ENCODE measurements around the gene ABCC10. TPM values are rescaled to one million over a fixed set of nuclear protein-coding genes. Genes with fewer than 3 reads are reported as not detected.
"Not testable (repeated sequence)": the region's sequence is repeated elsewhere in the genome, so short reads cannot be mapped to it uniquely, and the experiment has no call there.

The ABCC10 gene
- total RNA-seq, 6 experiments from 2014 or later: 5.8 to 10.7 (median 7.5) TPM

DNA sequence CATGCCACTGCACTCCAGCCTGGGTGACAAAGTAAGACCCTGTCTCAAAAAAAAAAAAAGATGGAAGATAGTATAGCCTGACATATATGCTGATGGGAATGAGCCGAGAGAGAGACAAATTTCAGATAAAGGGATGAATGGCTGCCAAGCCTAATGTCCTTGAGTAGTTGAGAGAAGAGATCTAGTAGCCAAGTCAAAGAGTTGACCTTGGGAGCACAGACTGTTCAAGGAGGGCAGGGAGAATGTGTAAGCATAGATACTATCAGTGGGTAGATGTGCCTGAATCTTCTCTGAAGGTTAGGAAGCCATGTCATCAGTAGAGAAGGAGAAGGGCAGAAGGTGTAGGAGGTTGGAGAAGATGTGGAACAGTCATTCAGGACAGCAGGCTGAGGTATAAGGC lies 20.0 kb upstream of the ABCC10 start:
- Histone ChIP-seq H3K27me3 (no peaks in the 10 kb centered on the region), H3K36me3 (no peaks in the 10 kb centered on the region), H3K4me3 (no peak overlapping the region), H3K27ac (no peak overlapping the region), H3K9me3 (no peaks in the 10 kb centered on the region), H3K4me1 (no peaks in the 10 kb centered on the region)
- no peak for DNase-seq
- WGBS (ENCODE audit: insufficient coverage, low coverage, low lambda C conversion rate, missing lambda C conversion rate): 70% methylated on average over 1 of the region's 1 CpG
- ATAC-seq: no peak
- TF ChIP-seq POLR2A (IDR thresholded peaks at IDR 0.05): no peak
- TF ChIP-seq, protein P1, sequence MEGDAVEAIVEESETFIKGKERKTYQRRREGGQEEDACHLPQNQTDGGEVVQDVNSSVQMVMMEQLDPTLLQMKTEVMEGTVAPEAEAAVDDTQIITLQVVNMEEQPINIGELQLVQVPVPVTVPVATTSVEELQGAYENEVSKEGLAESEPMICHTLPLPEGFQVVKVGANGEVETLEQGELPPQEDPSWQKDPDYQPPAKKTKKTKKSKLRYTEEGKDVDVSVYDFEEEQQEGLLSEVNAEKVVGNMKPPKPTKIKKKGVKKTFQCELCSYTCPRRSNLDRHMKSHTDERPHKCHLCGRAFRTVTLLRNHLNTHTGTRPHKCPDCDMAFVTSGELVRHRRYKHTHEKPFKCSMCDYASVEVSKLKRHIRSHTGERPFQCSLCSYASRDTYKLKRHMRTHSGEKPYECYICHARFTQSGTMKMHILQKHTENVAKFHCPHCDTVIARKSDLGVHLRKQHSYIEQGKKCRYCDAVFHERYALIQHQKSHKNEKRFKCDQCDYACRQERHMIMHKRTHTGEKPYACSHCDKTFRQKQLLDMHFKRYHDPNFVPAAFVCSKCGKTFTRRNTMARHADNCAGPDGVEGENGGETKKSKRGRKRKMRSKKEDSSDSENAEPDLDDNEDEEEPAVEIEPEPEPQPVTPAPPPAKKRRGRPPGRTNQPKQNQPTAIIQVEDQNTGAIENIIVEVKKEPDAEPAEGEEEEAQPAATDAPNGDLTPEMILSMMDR (IDR thresholded peaks at IDR 0.05): no peak
- intact Hi-C loops (cut with DNase I): no loop called here

DNA sequence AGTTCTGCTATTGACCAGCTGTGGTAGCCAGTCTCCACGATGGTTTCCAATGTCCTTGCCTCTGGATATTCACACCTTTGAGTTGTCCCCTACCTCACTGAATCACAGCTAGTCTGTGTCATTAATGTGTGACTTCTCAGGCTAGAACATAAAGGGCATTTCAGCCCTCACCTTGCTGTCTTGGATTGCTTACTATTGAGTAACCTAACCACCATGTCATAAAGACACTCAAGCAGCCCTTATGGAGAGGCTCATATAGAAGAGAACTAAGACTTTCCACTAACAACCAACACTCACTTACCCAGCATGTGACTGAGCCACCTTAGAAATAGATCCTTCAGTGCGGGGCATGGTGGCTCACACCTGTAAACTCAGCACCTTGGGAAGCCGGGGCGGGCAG lies 19.1 kb upstream of the ABCC10 start:
- DNase-seq: no peak
- no peak for TF ChIP-seq POLR2A (IDR thresholded peaks at IDR 0.05)
- TF ChIP-seq, protein P1 (IDR thresholded peaks at IDR 0.05): no peak
- no peak for ATAC-seq
- intact Hi-C loops (cut with DNase I): no loop called here
- Histone ChIP-seq H3K4me3 (no peak overlapping the region), H3K9me3 (no peaks in the 10 kb centered on the region), H3K36me3 (no peaks in the 10 kb centered on the region), H3K27ac (no peak overlapping the region), H3K4me1 (no peaks in the 10 kb centered on the region), H3K27me3 (no peaks in the 10 kb centered on the region)
- 94% methylated on average over 4 of the region's 4 CpGs for WGBS (ENCODE audit: insufficient coverage, low coverage, low lambda C conversion rate, missing lambda C conversion rate)

DNA sequence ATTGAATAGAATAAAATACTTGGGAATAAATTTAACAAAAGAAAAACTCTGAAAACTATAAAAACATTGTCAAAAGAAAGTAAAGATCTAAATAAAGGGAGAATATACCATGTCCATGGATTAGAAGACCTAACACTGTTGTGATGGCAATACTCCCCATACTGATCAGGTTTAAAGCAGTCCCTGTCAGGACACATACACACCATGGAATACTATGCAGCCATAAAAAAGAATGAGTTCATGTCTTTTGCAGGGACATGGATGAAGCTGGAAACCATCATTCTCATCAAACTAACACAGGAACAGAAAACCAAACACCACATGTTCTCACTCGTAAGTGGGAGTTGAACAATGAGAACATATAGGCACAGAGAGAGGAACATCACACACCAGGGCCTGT lies 16.6 kb upstream of the ABCC10 start:
- H3K9me3 ChIP-seq; H3K27ac ChIP-seq; DNase-seq; intact Hi-C loops (cut with DNase I); ATAC-seq; H3K4me3 ChIP-seq; H3K4me1 ChIP-seq; H3K27me3 ChIP-seq; H3K36me3 ChIP-seq: not testable (repeated sequence)
- WGBS (ENCODE audit: insufficient coverage, low coverage, low lambda C conversion rate, missing lambda C conversion rate): 100% methylated on average over 1 of the region's 1 CpG

DNA sequence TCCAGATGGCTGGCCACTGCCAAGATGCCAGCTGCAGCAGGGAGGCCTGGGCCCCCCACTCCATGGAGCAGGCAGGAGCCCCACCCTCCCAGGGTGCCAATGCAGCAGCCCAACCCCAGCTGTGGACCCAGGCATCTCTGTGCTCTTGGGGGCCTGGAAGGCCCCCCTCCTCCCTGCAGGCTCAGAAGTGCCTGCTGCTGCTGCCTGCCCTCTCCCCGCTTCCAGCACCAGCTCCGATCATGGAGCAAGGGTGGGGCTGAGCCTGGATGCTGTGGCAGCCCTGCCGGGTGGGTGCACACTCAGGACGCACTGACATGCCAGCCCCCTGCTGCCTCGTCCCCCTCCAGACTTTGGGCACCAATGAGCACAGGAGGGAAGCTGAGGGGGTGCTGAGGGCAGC lies 14.8 kb upstream of the ABCC10 start:
- no peaks in the 10 kb centered on the region for H3K9me3 ChIP-seq
- ATAC-seq: no peak
- WGBS (ENCODE audit: insufficient coverage, low coverage, low lambda C conversion rate, missing lambda C conversion rate): 70% methylated on average over 4 of the region's 5 CpGs
- no peak for TF ChIP-seq POLR2A (IDR thresholded peaks at IDR 0.05)
- TF ChIP-seq, protein P1 (IDR thresholded peaks at IDR 0.05): no peak
- H3K4me3 ChIP-seq: no peak overlapping the region
- no peaks in the 10 kb centered on the region for H3K27me3 ChIP-seq
- no peak overlapping the region for H3K27ac ChIP-seq
- H3K36me3 ChIP-seq: no peaks in the 10 kb centered on the region
- DNase-seq: no peak
- intact Hi-C loops (cut with DNase I): no loop called here
- no peaks in the 10 kb centered on the region for H3K4me1 ChIP-seq

DNA sequence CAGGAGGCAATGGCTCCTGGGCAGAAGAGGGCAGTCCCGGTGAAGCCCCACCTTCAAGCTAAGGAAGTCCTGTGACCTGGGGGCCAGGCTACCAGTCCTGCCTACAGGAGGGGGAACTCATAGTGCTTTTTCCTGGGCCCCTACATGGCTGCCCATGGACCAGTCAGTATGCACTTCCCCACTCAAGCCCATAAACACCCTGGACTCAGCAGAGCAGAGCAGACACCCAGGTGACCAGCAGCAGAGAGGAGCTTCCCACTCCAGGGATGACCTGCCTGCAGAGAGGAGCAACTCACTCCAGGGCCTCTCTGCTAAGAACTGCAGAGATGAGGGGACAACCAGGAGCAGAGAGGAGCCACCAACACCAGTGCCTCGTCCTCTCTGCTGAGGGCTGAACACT lies 14.3 kb upstream of the ABCC10 start:
- no CpG with 5 or more reads among the region's 2 CpGs for WGBS (ENCODE audit: insufficient coverage, low coverage, low lambda C conversion rate, missing lambda C conversion rate)

DNA sequence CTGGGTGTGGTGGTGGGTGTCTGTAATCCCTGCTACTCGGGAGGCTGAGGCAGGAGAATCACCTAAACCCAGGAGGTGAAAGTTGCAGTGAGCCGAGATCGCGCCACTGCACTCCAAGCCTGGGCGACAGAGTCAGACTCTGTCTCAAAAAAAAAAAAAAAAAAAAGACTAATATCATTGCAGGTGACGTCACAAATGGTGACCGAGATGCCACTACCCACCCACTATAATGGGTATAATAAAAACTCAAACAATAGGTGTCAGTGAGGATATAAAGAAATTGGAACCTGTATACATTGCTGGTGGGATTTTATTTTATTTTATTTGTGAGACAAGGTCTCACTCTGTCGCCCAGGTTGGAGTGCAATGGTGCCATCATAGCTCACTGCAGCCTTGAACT lies 12.1 kb upstream of the ABCC10 start:
- H3K4me3 ChIP-seq; DNase-seq; ATAC-seq; intact Hi-C loops (cut with DNase I); H3K4me1 ChIP-seq; H3K27ac ChIP-seq; H3K27me3 ChIP-seq; H3K36me3 ChIP-seq; H3K9me3 ChIP-seq: not testable (repeated sequence)
- 94% methylated on average over 7 of the region's 8 CpGs for WGBS (ENCODE audit: insufficient coverage, low coverage, low lambda C conversion rate, missing lambda C conversion rate)

More for the DNA sequence above, 14.3 kb upstream of the ABCC10 start:
- no peak for ATAC-seq
- DNase-seq: no peak
- Histone ChIP-seq H3K9me3 (no peaks in the 10 kb centered on the region), H3K36me3 (no peaks in the 10 kb centered on the region), H3K4me3 (no peak overlapping the region), H3K27me3 (no peaks in the 10 kb centered on the region), H3K27ac (no peak overlapping the region), H3K4me1 (no peaks in the 10 kb centered on the region)
- intact Hi-C loops (cut with DNase I): no loop called here
- TF ChIP-seq POLR2A (IDR thresholded peaks at IDR 0.05): no peak
- TF ChIP-seq, protein P1 (IDR thresholded peaks at IDR 0.05): no peak
